Measurements from ENCODE around the gene BCAS4.
A peak's percentile ranks its signal among the peaks of the same experiment; 100 is the strongest.

Gene BCAS4

GRCh38 chr20:50823319-50823718 lies 28.5 kb downstream of the BCAS4 start:
- DNase-seq (ENCODE audit: low spot score), result no peak

DNA sequence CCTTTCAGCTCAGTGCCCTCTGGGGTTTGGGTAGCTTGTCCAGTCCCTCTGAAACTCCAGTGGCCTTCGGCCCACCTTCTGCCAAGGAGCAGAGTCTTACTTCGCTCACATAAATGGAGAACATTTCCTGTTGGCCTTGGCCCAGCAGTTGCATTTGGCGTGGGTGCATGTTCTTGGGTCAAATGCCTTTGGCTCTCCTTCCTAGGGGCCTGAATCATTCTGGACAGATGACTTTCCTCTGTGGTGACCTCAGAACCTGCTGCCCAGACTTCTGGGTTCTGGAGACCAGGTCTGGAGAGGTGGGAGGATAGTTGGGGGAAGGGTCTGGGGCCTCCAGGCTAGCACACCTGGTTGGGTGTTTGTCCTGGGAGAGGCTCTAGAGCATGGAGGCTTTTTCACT lies 29.3 kb downstream of the BCAS4 start:
- no peak for DNase-seq (ENCODE audit: low spot score)

DNA sequence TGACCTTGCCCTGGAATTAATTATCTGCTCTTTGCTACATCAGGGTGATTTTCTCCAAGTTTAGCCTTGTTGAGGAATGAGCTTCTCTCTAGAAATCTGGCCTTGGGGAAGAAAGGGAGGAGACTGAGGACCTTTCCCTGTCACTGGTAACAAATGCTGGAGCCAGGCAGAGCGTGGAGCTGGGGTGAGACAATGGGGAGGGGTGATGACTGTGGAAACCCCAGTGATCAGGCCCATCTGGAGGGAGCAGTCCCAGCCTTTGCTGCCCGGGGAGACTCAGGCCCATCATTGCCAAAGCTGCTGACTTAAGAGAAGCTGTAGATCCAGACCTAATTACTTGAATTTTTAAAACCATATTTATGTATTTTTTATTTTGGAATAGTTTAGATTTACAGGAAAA lies 31.3 kb downstream of the BCAS4 start:
- no peak for DNase-seq (ENCODE audit: low spot score)

- no peak for DNase-seq (ENCODE audit: low spot score)
Observed at GRCh38 chr20:50828363-50829136, 33.7 kb downstream of the BCAS4 start.

DNA sequence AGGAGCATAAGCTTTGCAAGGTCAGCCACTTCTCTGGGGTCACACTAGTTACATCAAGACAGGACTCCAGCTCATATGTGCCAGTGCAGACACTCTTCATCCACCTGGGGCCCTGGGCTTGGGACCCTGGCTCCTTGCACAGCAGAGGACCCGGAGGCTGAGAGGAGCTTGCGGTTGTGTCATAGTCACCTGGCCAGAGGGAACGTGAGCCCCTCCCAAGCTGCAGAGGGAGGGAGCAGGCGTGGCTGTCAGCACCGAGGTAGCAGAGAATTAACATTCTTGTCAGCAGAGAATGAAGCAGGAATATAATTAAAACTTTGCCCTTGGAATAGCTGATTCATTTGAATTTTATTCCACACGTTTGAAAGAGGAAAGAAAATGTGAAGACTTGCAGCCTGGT lies 36.8 kb downstream of the BCAS4 start:
- no peak for DNase-seq (ENCODE audit: low spot score)

DNA sequence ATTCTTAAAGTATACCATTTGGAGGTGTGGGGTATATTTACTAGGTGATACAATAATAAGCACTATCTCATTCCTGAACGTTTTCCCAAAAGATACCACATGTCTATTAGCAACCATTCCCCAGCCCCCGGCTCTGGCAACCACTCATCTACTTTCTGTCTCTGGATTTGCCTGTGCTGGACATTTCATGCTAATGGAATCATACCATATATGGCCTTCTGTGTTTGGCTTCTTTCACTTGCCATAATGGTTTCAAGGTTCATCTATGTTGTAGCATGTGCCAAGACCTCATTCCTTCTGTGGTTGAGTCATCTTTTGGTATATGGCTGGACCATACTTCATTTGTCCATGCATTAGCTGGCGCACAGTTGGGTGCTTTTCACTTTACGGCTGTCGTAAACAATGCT lies 39.7 kb downstream of the BCAS4 start:
- DNase-seq (ENCODE audit: low spot score), result no peak

GRCh38 chr20:50837532-50838321 lies 42.9 kb downstream of the BCAS4 start:
- peak; percentile 57 for DNase-seq (ENCODE audit: low spot score)

DNA sequence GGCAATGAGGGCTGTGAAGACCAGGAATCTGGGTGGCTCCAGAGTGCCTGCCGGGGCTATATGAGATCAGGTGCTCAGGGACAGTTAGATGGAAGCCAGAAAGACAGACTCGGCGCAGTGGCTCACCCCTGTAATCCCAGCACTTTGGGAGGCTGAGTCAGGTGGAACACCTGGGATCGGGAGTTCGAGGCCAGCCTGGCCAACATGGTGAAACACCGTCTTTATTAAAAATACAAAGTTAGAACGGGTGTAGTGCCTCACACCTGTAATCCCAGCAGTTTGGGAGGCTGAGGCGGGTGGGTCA lies 43.4 kb downstream of the BCAS4 start:
- no peak for DNase-seq (ENCODE audit: low spot score)

- DNase-seq (ENCODE audit: low spot score), result no peak
Observed at GRCh38 chr20:50838707-50839385, 44.0 kb downstream of the BCAS4 start.

DNA sequence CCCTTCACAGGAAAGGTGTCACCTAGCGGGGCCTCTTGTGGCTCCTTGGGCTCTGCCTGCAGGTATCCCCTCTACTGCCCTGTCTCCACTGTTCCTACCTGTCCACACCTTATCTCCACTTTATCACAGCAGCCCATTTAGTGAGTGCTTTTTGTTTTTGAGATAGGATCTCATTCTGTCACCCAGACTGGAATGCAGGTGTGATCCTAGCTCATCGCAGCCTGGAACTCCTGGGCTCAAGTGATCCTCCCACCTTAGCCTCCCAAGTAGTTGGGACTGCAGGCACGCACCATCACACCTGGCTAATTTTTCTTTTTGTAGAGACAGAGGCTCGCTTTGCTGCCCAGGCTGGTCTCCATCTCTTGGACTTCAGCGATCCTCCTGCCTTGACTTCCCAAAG lies 48.0 kb downstream of the BCAS4 start:
- DNase-seq (ENCODE audit: low spot score), result no peak

DNA sequence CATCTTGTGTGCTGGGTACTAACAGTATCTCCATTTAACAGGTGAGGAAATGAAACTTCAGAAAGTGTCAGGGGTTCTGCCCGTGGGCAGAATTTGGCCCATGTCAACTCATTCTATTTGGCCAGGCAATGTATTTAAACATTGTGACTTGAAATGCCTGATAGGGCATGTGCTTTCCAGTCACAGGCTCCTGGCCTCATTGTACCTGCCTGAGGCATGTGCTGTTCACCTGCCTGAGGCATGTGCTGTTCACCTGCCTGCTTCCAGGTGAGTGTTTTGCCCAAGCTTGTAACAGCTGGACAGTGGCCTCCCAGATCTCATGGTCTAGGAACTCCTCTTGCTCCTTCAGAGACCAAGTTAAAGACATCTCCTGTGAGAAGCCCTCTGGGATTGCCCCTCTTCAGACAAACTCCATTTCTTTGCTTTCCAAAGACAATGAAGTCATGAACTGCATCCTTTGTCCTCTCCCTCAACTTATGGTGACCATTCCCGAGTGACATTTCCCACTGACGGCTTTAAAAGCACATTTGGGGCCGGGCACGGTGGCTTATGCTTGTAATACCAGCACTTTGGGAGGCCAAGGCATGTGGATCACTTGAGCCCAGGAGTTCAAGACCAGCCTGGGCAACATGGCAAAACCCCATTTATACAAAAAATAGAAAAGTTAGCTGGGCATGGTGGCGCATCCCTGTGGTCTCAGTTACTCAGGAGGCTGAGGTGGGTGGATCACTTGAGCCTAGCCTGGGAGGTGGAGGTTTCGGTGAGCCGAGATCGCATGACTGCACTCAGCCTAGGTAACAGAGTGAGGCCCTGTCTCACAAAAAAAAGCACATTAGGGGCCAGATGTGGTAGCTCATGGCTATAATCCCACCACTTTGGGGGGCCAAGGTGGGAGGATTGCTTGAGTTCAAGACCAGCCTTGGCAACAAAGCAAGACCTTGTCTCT lies 48.7 kb downstream of the BCAS4 start:
- DNase-seq (ENCODE audit: low spot score), result no peak

DNA sequence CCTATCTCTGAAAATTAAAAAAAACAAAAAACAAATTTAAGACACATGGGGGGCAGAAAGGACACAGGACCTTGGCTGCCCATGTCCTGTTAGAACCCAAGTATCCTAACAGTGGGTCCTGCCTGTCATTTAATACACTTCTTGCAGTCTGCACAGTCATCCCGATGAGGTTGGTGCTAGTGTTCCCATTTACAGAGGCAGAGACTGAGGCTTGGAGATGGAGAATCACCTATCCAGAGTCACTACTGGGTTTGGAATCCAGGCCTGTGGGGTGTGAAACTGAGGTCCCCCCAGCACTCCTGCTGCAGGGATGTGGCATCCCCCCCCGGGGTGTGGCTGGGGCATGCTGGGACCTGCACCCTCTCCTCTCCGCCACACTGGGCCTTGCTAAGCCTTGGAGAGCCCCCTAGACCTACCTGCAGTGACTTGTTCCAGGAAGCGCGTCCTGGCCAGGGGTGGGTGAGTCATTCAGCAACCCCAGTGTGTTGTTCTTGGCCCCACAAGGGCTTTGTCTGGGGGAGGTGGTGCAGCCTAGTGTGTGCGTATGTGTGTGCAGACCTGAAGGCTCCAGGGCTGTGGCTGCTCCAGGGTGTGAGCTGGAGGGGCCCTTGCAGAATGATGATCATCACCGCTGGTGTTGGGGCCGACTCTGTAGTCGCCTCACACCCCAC lies 49.7 kb downstream of the BCAS4 start:
- no peak for DNase-seq (ENCODE audit: low spot score)

DNA sequence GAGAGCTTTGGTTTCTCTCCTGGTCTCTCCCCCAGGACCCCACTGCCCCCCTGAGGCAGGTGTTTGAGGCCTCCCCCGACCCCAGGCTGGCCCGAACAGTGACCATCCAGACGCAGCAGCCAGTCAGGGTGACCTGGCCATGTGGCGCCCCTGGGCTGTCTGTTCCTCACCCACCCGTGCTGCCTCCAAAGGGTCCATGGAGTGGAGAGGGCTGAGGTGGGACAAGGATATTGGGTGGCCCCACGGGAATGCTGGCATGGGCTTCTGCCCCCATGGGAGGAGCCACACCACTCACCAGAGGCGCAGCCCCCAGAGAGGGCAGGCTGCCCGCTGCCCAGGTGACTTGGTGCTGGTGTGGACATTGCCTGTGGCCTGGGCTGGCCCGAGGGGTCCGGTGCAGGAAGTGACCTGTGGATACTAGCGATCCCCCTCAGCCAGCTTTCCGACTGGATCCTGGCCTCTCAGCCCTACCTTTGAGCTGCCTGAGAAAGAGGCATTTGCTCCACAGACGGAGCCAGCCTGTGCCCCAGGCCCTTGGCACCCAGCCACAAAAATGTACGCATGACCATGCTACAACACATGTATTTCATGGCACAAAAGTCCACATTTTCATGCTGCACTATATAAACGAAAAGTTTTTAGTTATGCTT lies 50.8 kb downstream of the BCAS4 start:
- no peak for DNase-seq (ENCODE audit: low spot score)

DNA sequence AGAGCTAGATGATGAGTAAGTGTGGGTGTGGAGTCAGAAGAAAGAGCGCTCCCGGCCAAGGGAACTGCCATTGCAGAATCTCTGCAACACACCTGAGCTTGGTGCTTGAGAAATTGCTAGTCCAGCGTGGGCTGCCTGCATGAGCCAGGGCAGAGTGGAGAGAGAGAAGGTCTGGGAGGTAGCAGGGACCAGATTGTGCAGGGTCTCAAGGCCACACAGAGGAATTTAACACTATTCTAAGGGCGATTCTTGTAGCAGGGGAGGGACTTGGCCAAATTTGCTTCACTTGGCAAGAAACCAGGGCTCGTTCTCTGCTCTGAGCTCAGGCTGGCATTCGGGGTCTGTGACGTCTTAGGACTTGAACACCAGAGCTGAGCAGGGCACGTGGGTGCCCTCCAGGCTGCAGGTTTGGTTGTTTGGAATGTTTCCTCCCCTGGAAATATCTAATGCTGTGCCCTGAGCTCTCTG lies 53.5 kb downstream of the BCAS4 start:
- DNase-seq (ENCODE audit: low spot score), result no peak

GRCh38 chr20:50848846-50849673 lies 54.2 kb downstream of the BCAS4 start:
- no peak for DNase-seq (ENCODE audit: low spot score)

DNA sequence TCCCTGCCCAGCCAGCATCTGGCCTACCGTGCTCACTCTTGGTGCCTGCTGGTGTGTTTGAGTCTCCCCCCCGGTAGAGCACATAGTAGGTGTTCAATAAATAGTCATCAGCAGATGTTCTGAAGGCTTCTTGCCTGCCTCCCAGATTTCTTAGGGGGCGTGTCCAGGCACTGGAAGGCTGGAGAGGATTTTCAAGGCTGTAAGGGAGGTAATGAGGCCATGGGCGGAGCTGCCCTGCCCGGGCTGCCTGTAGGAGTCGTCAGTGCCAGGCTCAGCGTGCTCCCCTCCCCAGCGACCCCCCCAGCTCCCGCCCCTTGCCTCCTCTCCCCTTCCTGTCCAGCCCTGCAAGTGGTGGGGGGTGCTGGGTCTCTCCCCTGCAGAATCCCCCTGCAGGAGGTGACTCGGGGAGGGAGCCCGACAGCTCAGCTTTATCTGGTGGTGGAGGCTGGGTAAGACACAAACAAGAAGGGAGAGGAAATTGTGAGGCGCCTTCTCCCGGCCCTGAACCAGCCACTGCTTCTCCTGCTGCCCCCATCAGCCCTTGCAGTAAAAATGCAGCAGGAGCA lies 55.9 kb downstream of the BCAS4 start:
- DNase-seq (ENCODE audit: low spot score), result no peak

DNA sequence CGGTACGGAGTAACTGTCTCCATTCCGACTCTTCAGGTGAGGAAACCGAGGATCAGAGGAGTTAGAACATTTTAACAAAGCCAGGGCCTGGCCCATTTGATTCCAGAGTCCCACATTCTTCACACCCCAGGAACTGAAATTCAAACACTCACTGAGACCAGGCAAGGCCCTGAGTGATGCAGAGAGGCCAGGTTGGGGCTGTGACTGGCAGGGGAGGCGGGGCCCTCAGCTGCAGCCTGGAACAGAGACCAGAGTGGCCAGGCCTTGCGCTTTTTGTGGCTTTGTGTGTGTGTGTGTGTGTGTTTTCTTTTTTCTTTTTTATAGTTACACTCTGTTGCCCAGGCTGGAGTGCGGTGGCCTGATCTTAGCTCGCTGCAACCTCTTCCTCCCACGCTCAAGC lies 57.2 kb downstream of the BCAS4 start:
- no peak for DNase-seq (ENCODE audit: low spot score)

- no peak for DNase-seq (ENCODE audit: low spot score)
Observed at GRCh38 chr20:50854506-50855249, 59.8 kb downstream of the BCAS4 start.
